ENCODE results near the gene KCND2.

Gene KCND2

GRCh38 chr7:120412139-120413050 is 139.4 kb downstream of the KCND2 start:
- DNase-seq (ENCODE audit: low spot score) = no peak

GRCh38 chr7:120413164-120413563 is 140.2 kb downstream of the KCND2 start:
- no peak for DNase-seq (ENCODE audit: low spot score)

DNA sequence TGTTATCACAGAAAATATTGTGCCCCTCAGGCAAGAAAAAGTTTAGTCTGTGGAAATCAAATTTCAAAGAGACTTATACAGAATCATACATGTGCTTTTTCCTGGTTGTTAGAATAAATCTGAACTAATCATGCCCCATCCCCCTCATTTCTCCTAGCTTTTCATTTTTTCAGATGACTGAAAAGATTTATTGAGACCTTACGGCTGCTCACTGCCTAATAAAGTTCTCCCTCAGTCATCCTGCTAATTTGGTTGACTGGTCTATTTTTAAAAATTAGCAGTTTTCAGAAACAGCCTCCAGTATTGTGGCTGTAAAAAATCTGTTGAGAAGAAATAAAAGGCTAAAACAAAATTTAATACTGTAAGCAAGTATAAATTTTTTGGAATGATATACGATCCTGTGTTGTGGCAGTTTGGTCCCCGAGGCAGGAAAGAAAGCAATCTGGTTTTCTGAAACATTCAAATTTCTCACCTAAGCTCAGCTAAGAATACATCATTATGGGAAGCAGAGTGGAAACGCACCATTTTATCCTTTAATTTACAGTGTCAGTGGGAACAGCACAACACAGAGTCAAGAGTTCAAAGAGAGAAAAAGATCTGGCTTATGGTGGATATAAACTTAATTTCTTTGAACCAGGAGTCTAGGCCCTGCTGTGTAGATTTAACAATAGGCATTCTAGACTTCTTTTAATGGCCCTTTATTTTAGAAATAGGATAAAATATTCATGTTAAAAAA is 144.4 kb downstream of the KCND2 start:
- no peak for DNase-seq (ENCODE audit: low spot score)

DNA sequence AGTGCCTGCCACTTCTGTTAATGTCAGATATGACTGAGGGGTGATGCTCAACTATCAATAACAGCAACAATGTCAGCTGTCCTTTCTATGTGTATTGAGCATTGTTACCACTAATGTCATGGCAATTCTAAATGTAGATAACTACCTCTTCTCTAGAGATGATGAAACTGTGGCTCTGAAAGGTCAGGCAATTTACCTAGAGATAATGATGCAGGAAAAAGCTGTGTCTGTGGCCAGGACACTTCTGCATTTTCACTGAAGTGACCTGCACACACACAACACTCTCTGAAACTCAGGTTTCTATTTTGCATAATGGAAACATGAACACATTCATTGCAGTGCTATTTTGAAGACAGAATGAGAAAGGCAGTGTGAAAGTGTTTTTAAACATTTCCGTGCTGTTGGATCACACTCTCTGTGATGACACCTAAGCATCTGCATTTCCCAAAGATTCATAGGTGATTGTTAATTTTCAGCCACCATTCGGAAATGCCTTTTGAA is 148.2 kb downstream of the KCND2 start:
- no peak for DNase-seq (ENCODE audit: low spot score)

DNA sequence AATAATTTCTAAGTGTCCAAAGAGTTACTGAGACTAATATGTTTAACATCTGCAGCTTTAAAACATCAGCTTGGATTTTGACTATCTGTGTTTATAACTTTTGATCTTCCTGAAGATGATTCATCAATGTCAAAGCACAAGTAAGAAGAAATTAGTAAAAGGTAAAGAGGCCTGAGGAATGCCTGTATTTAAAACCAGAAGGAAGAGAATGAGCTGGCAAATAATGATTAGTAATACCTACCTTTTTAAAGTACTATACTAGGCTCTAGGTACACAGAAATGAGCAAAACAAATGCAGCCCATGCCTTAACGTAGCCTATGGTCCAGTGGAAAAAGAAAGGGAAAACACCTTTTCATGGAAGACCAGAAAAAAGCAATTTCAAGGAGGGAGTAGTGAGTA is 158.0 kb downstream of the KCND2 start:
- DNase-seq (ENCODE audit: low spot score) = no peak

DNA sequence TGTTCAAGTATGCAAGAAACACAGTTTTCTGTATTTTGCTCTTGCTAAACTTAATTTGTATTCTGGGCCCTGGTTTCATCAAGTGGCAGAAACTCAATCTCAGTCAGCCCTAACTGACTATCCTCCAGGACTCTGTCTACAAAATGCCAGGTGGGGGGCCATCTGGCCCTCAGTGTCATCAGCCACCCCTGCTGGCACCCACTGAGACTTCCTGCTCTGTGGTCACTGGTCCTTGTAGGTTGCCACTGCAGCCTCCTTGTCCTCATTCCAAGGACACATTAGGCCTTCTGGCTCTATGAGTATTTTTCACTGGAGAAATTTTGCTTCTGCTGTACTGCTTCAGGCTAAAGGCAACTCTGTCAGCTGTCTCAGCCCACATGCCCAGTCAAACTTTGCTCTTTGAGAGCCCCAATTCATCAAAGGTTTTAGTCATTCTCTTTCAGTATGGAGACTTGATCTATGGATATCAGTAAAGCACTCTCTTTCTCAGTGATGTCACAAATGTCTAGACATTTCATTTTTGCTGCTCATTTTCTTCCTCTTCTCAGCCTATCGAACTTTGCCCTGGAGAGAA is 163.6 kb downstream of the KCND2 start:
- DNase-seq (ENCODE audit: low spot score) = no peak

GRCh38 chr7:120441850-120442249 is 168.9 kb downstream of the KCND2 start:
- no peak for DNase-seq (ENCODE audit: low spot score)

DNA sequence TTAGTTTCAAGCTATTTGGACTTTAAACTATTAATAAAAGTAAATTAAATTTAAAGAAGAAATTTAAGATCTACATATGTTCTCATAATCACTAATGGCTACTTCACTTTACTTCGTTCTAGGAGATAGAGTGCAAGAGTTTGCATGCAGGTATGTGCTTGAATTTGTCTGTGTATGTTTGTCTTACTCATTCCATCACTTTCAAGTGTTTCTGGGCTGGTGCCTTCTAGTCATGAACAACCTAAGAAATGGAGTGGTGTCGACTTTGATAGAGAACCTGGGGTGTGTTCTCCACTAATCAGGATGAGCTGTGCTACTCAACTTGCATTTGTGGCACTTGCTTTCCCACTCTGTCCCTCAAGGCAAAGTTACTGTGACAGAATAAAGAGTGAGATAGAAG is 169.9 kb downstream of the KCND2 start:
- DNase-seq (ENCODE audit: low spot score) = no peak

DNA sequence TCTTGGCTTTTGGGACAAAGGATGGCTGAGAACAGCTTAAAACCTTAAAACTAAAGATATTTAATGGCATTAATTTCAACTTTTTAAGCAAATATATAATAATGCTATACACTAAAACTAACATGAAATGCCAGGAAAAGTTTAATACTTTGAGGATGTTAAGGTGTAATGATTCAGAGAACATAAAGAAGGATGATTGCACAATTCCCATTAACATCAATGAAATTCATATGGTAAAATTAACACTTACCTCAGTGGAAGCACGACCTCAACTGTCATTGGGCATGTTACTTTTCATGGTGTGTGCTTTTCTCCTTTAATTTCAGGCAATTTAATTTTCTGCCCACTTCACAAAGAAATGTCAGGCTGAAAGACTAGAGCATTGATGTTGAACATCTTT is 171.7 kb downstream of the KCND2 start:
- no peak for DNase-seq (ENCODE audit: low spot score)

GRCh38 chr7:120445276-120445675 is 172.3 kb downstream of the KCND2 start:
- DNase-seq (ENCODE audit: low spot score) = no peak

DNA sequence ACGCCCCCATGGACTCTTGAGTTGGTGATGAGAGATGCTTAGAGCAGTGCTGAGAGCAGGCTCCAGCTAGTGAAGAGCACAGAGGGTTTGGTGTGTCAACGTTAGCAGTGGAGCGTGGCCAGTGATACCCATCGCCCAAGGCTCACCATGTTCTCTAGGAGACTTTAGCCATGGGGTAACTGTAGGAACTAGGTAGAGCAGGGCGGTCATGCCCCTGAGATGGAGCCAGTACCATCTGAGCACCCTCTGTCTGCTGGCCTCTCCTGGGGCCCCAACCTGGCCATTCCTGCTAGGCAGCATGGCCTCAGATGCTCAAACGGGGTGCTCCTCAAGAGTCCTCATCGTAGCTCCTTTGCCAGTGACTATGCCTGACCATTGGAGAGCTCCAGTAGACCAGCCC is 179.7 kb downstream of the KCND2 start:
- DNase-seq (ENCODE audit: low spot score) = no peak

- DNase-seq (ENCODE audit: low spot score) = no peak
Observed at GRCh38 chr7:120456699-120457098, 183.7 kb downstream of the KCND2 start.

- no peak for DNase-seq (ENCODE audit: low spot score)
Observed at GRCh38 chr7:120460949-120461348, 188.0 kb downstream of the KCND2 start.

DNA sequence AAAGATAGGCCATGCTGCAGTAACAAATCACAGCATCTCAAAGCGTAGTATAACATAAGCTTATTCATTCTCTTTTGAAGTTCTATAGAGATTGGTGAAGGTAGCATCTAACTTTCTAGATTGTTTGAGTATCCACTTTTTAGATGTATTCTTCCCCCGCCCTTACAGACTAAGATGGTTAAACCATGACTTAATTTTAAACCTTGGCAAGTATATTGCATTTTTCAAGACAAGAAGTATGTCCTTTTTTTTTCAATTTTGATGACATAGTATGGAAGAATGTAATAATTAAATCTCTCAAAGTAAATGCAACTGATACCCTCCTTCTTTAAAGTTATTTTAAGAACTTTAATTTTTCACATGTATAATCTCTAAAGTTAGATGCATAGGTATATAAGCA is 190.0 kb downstream of the KCND2 start:
- no peak for DNase-seq (ENCODE audit: low spot score)

GRCh38 chr7:120464104-120464503 is 191.1 kb downstream of the KCND2 start:
- no peak for DNase-seq (ENCODE audit: low spot score)

DNA sequence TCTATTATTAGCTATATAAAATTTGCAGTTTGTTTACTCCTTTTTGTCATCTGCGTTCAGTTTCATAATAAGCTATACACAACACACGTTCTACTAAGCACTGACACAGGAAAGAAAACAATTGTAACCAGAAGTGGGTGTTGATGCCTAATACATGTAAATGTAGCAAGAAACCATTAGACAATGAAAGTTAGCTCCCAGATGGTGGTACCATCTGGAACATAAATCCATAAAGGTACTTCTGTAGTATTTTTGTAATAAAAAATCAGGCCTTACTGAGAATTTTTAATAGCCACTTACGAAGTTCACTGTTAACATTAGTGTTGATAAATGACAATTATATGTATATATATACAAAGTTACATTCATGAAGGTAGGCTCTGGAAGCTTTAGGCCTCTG is 194.7 kb downstream of the KCND2 start:
- no peak for DNase-seq (ENCODE audit: low spot score)

DNA sequence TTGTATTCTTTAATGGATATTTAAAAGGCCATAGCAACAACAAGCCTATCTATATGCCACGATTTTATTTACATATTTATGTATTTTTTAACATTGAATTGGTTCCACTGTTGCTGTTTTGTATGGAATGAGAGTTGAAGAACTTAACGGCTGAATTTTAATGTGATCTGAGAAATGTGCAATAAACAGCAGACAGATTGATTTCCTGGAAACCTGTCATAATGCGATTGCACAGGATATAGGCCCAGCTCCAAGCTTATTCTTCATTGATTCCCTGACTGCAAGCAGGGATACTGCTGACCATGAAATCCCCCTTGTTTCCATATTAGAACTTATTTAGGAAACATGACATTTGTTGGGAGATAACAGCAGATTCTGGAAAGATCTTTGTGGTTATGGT is 195.6 kb downstream of the KCND2 start:
- no peak for DNase-seq (ENCODE audit: low spot score)

- no peak for DNase-seq (ENCODE audit: low spot score)
Observed at GRCh38 chr7:120472892-120473291, 199.9 kb downstream of the KCND2 start.

GRCh38 chr7:120473352-120473751 is 200.4 kb downstream of the KCND2 start:
- DNase-seq (ENCODE audit: low spot score) = no peak

- DNase-seq (ENCODE audit: low spot score) = no peak
Observed at GRCh38 chr7:120475994-120476393, 203.0 kb downstream of the KCND2 start.

- DNase-seq (ENCODE audit: low spot score) = no peak
Observed at GRCh38 chr7:120480472-120480871, 207.5 kb downstream of the KCND2 start.

DNA sequence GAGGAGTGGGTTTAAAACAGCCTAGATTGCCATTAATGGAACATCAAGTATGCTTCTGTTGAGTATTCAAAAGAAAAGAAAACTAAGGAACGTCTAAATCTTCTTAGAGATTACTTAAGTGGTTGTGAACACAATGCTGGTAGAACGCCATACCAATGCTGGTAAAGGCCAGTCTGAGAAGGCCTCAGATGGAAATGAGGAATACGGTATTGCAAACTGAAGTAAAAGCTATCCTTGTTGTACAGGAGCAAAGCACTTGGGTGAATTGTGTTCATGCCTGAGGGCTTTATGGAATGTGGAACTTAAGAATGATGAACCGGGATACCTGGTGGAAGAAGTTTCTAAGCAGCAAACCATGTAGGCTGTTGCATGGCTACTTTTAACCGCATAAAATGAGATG is 208.0 kb downstream of the KCND2 start:
- DNase-seq (ENCODE audit: low spot score) = no peak

DNA sequence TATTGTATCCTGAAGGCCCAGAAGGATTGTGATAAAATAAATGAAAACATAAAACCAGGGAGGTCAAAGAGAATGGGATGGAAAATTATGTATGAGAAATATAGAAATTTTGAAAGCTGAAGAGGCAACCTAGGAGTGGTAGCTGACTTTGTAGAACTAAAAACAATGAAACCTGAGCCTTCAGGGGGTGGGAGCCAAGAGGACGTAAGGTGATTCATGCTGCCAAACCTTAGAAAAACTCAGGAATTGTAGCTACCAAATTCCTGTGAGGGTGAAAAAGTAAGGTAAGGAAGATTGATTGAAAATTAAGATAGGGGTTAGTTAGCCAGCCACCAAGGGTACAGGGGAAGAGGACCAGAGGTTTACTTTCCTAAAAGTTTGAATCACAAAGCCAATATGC is 213.2 kb downstream of the KCND2 start:
- DNase-seq (ENCODE audit: low spot score) = no peak
